Right atrium auricular region (tissue), 2 donors: ENCODE data around the gene TEX52. TPM values are rescaled to one million over a fixed set of nuclear protein-coding genes. Genes with fewer than 3 reads are reported as not detected.

Experiments used
- DNase-seq: peaks from one replicate; pipeline ENCODE4 v3.0.0-alpha.2; 2019; ENCODE audit warnings: low spot score
- H3K27ac ChIP-seq, 2 donors: fragments of 200-600 bp; sonication (generic); 1 replicate in 1 of 2; 2 replicates in 1 of 2; pipeline ENCODE4 v1.5.1; 2016 to 2019
- H3K27me3 ChIP-seq, 2 donors: fragments of 200-600 bp; sonication (generic); one replicate each; pipeline versions ENCODE4 v1.5.1 to v1.6.0; 2017 to 2019
- H3K36me3 ChIP-seq: fragments of 200-600 bp; sonication (generic); one replicate; pipeline ENCODE4 v1.5.1; 2016
- H3K4me1 ChIP-seq, 2 donors: fragments of 200-600 bp; sonication (generic); one replicate each; pipeline versions ENCODE4 v1.5.1 to v1.6.0; 2017 to 2019
- H3K4me3 ChIP-seq, 2 donors: fragments of 200-600 bp; sonication (generic); 1 replicate in 1 of 2; 2 replicates in 1 of 2; pipeline ENCODE4 v1.5.1; 2017 to 2019; ENCODE audit warnings: mild to moderate bottlenecking in 1 of 2, moderate library complexity in 1 of 2
- H3K9me3 ChIP-seq, 2 donors: fragments of 200-600 bp; sonication (generic); one replicate each; pipeline ENCODE4 v1.5.1; 2019
- total RNA-seq, 2 donors: library from RNA; depleted of rRNA; stranded (reverse); fragments of >200 nt; gene quantifications; one replicate each; pipeline ENCODE4 v1.1.0, GENCODE V29; 2016
- TF ChIP-seq, protein P1 (sequence below), 2 donors: fragments of 200-600 bp; sonication (generic); IDR thresholded peaks; one replicate each; pipeline ENCODE4 v1.5.1; 2019; ENCODE audit warnings: antibody characterized with exemption in 2 of 2

Gene TEX52
- total RNA-seq, 2 donors from 2014 or later, result not detected

DNA sequence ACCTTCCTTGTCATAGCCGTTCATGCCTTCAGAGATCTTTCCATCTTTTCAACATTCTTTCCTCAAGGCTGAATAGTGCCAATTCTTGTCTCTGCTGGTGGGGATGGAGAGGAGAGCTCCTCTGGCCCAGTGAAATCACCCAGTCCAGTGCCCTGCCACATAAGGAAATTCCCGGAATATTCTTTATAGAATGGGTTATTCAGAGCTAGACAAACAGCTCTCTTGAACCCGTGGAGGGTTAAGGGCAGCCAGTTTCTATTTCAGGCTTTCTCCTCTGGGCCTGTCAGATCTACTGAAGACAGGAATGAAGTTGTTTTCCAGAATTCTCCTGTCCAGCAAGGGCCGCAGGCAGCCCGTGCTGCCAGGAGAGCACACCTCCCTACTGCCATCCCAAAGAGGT lies 13.9 kb downstream of the TEX52 start:
- TF ChIP-seq, protein P1, sequence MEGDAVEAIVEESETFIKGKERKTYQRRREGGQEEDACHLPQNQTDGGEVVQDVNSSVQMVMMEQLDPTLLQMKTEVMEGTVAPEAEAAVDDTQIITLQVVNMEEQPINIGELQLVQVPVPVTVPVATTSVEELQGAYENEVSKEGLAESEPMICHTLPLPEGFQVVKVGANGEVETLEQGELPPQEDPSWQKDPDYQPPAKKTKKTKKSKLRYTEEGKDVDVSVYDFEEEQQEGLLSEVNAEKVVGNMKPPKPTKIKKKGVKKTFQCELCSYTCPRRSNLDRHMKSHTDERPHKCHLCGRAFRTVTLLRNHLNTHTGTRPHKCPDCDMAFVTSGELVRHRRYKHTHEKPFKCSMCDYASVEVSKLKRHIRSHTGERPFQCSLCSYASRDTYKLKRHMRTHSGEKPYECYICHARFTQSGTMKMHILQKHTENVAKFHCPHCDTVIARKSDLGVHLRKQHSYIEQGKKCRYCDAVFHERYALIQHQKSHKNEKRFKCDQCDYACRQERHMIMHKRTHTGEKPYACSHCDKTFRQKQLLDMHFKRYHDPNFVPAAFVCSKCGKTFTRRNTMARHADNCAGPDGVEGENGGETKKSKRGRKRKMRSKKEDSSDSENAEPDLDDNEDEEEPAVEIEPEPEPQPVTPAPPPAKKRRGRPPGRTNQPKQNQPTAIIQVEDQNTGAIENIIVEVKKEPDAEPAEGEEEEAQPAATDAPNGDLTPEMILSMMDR (IDR thresholded peaks at IDR 0.05), result no peak
- Histone ChIP-seq H3K27ac (peak overlapping the region in 1 of 2 donors; percentile 10), H3K36me3 (peaks cover 5% of the 10 kb centered on the region), H3K27me3 (no peaks in the 10 kb centered on the region), H3K9me3 (no peaks in the 10 kb centered on the region), H3K4me3 (no peak overlapping the region), H3K4me1 (peaks cover 0 to 11% of the 10 kb centered on the region in 2 donors)
- no peak for DNase-seq

DNA sequence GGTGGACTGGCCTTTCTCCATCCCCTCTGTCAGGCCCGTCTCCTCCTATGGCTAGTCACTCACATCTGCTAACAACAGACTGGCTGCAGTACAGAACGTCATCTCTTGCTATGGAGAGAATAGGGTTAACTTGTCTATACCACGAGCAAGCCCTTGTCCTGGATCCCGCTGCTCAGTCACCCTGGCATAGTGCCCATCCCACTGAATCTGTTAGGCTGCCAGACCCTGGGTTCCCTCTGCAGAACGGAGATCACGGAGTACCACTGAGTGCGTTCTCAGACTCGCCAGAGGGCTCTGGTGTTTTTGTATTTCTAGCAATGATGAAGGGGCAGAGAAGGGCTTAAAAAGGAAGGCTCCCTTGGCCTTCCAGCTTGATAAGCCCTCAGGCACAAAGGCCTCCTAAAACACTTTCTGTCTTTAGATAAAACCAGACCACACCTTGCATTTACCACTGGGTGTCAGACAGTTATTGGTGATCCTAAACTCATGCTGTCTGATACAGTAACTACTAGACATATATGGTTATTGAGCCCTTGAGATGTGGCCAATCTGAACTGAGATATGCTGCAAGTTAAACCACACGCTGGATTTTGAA lies 15.7 kb downstream of the TEX52 start:
- Histone ChIP-seq H3K27ac (no peak overlapping the region), H3K4me3 (no peak overlapping the region), H3K9me3 (no peaks in the 10 kb centered on the region), H3K27me3 (no peaks in the 10 kb centered on the region), H3K4me1 (peaks cover 0 to 11% of the 10 kb centered on the region in 2 donors), H3K36me3 (no peaks in the 10 kb centered on the region)
- DNase-seq, result no peak
- TF ChIP-seq, protein P1 (IDR thresholded peaks at IDR 0.05), result no peak

DNA sequence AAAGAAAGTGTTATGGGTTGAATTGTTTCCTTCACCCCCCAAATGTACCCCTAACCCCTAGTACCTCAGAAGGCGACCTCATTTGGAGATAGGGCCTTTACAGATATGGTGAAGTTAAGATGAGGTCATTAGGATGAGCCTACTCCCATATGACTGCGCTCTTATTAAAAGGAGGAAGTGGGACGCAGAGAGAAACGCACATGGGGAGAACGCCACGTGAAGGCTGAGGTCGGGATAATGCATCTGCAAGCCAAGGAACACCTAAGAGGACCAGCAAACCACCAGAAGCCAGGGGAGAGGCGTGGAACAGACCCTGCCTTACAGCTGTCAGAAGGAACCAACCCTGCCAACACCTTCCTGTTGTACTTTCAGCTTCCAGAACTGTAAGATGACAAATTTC lies 20.3 kb downstream of the TEX52 start:
- DNase-seq, result no peak
- TF ChIP-seq, protein P1 (IDR thresholded peaks at IDR 0.05), result no peak
- no peaks in the 10 kb centered on the region for H3K27me3 ChIP-seq
- H3K36me3 ChIP-seq, result no peaks in the 10 kb centered on the region
- no peaks in the 10 kb centered on the region for H3K9me3 ChIP-seq
- H3K4me3 ChIP-seq, result no peak overlapping the region
- H3K27ac ChIP-seq, result no peak overlapping the region
- peaks cover 0 to 23% of the 10 kb centered on the region in 2 donors for H3K4me1 ChIP-seq

DNA sequence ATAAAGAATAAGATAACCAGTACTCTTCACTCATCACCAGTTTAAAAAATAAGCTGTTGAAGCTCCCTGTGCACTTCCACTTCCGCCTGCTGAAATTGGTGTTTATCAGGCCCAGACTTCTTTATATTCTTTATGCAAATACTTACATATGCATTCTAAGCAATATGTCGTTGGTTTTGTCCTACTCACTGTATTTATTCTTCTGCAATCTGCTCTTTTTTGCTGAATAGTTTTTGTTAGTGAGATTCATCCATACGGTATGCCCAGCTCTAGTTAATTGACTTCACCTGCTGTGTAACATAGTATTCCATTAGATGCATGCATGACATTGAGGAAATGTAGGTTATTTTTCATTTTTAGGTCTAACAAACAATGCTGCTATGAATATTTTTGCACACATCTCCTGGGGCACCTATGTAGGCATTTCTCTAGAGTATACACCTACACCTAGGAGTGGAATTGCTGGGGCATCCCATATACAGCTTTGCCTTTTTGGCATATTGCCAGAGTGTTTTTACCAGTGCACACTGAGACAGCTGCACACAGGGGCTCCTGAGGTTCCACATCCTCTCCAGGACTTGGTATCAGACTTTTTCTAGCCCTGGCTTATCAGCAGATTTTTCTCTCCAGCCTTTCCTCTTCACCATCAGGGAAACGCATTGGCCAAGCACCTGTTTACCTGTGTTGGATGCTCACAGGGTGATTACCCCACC lies 21.0 kb downstream of the TEX52 start:
- H3K9me3 ChIP-seq, result no peaks in the 10 kb centered on the region
- peaks cover 0 to 23% of the 10 kb centered on the region in 2 donors for H3K4me1 ChIP-seq
- no peaks in the 10 kb centered on the region for H3K36me3 ChIP-seq
- DNase-seq, result no peak
- no peak overlapping the region for H3K4me3 ChIP-seq
- TF ChIP-seq, protein P1 (IDR thresholded peaks at IDR 0.05), result no peak
- no peak overlapping the region for H3K27ac ChIP-seq
- no peaks in the 10 kb centered on the region for H3K27me3 ChIP-seq

DNA sequence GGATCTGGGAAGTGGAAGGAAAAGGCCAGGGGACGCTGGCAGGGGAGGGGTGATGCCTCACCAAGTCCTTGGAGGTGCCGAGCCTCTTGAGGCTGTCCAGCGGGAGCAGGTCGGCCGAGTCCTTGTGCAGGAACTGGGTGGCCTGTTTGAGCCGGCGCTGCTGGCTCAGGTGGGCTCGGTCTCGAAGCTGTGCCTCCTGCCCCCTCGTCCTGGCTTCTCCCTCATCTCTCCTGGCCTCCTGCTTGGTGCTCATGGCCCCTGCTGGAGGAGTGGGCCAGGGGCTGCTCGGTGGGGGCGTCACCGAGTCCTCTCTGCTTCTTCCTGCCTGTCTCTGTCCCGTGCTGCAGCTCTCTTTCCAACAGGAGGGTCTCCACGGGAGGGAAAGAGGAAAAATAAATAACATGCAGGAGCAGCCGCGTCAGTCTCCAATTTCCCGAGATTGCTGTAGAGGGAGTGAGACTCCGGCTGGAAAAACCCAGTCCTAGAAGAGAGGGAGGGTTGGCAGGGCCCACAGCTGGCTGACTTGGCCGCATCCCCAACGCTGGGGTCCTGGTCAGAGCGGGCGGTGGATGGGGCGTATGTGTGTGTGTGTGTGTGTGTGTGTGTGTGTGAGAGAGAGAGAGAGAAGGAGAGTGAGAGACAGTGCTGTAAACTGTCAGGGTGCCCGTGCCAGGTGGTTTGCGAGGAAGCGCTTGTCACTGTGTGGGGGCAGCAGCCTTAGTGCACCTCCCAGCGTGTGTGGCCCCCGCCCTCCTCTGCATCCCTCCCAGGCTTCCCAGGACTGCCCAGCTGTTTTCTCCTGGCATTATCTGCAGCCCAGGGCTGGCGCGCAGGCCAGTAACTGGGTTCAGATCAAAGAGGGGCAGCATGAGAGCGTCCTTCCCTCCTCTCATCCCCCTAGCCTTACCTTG lies 22.0 kb downstream of the TEX52 start, which contains the start of gene NRIP2:
TSS of gene NRIP2 (minus strand) at position 455 of the 911 bp plus-strand sequence. CDS start at position 403, 52 bp downstream.
- DNase-seq, result no peak
- TF ChIP-seq, protein P1 (IDR thresholded peaks at IDR 0.05), result no peak

More for the DNA sequence above, 22.0 kb downstream of the TEX52 start, which contains the start of gene NRIP2:
- Histone ChIP-seq H3K27me3 (no peaks in the 10 kb centered on the region), H3K9me3 (no peaks in the 10 kb centered on the region), H3K4me3 (peak within 1 kb of the TSS in 1 of 2 donors; percentile 37), H3K4me1 (peaks cover 0 to 23% of the 10 kb centered on the region in 2 donors), H3K36me3 (peaks cover 5% of the 10 kb centered on the region), H3K27ac (peak within 1 kb of the TSS in 1 of 2 donors; percentile 5)
